SU-DHL-6 (cell line): ENCODE measurements around the gene RBFOX1.

ENCODE experiments used
- CTCF ChIP-seq: fragments of 200-600 bp; sonication (generic); IDR thresholded peaks from one replicate; pipeline ENCODE4 v1.5.1; 2017; ENCODE audit warnings: antibody characterized with exemption, mild to moderate bottlenecking, low read length, moderate library complexity; ENCODE audit not compliant: insufficient read depth, poor library complexity, severe bottlenecking
- EZH2phosphoT487 ChIP-seq: fragments of 200-600 bp; sonication (generic), shearing (Covaris generic); conservative IDR thresholded peaks from 2 replicates; pipeline ENCODE4 v1.6.1; 2018; ENCODE audit warnings: mild to moderate bottlenecking, antibody characterized with exemption, low read length, moderate library complexity, mixed read lengths

- no peak for TF ChIP-seq CTCF
- TF ChIP-seq EZH2phosphoT487, result no peak
Measured at GRCh38 chr16:7373776-7374175, 41.1 kb downstream of the RBFOX1 start.
